ENCODE results near the gene MYOM1.
A peak's percentile ranks its signal among the peaks of the same experiment; 100 is the strongest.
"Not testable (repeated sequence)": the region's sequence is repeated elsewhere in the genome, so short reads cannot be mapped to it uniquely, and the experiment has no call there.

MYOM1 gene

GRCh38 chr18:3052411-3052758 lies 167.4 kb downstream of the MYOM1 start:
- no peak for DNase-seq

DNA sequence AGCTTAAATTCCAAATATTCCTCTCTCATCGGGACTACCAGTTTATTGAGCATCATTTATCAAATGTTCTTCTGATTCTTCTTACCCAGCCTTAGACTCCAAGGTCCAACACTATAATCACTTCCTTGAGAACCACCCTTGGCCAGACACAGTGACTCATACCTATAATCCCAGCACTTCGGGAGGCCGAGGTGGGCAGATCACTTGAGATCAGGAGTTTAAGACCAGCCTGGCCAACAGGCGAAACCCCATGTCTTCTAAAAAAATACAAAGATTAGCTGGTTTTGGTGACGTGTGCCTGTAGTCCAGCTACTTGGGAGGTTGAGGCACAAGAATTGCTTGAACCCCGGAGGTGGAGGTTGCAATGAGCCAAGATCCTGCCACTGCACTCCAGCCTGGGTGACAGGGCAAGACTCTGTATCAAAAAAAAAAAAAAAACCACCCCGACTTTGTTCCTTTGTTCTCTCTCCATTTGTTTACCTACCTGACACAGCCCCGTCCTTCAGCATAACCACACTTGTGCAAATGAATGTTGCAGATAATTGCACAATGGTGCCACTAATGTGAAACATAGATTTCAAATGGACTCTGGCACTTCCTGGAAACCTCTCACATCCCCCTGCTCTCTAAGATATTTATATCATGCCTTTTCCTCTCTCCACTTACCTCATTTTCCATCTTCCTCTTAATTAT lies 167.9 kb downstream of the MYOM1 start:
- DNase-seq, result no peak

DNA sequence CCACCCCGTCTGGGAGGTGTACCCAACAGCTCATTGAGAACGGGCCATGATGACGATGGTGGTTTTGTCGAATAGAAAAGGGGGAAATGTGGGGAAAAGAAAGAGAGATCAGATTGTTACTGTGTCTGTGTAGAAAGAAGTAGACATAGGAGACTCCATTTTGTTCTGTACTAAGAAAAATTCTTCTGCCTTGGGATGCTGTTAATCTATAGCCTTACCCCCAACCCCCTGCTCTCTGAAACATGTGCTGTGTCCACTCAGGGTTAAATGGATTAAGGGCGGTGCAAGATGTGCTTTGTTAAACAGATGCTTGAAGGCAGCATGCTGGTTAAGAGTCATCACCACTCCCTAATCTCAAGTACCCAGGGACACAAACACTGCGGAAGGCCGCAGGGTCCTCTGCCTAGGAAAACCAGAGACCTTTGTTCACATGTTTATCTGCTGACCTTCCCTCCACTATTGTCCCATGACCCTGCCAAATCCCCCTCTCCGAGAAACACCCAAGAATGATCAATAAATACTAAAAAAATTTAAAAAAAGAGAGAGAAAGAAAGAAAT lies 169.8 kb downstream of the MYOM1 start:
- DNase-seq, result not testable (repeated sequence)

DNA sequence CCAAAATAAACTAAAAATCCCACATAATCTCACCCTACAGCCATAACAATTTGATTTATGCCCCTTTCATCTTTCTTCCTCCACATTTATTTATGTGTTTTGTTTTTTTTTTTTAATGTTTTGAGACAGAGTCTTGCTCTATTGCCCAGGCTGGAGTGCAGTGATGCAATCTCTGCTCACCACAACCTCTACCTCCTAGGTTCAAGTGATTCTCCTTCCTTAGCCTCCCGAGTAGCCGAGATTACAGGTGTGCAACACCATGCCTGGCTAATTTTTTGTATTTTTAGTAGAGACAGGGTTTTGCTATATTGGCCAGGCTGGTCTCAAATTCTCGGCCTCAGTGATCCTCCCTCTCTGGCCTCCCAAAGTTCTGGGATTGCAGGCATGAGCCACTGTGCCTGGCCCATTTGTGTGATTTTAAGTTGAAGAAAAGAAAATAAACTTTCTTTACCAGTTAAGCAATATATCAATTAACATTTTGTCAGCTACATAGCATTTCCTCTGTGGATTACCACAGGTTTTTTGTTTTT lies 170.9 kb downstream of the MYOM1 start:
- DNase-seq, result no peak

- DNase-seq, result no peak
Measured at GRCh38 chr18:3048121-3048520, 171.6 kb downstream of the MYOM1 start.

GRCh38 chr18:3046216-3046808 lies 173.5 kb downstream of the MYOM1 start:
- no peak for DNase-seq

GRCh38 chr18:3044931-3045698 lies 174.7 kb downstream of the MYOM1 start:
- DNase-seq, result no peak

DNA sequence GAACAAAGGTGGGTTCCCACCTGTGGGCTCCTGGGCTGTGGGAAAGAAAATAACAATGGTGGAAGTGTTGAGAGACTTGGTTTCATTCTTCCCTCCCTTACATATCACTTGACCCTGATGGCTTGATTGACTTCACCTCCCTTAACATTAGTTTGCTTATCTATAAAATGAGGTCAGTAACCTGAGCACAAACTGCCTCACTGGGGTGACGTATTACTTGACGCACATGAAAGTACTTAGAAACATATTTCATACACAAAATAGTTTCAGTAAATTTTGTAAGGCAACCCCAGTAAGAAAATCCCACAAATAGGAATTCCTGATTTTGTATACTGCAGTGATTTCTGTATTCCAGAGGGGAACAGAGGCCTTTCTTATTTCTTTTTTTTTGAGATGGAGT lies 177.4 kb downstream of the MYOM1 start:
- no peak for DNase-seq

GRCh38 chr18:3041843-3042242 lies 177.9 kb downstream of the MYOM1 start:
- no peak for DNase-seq

DNA sequence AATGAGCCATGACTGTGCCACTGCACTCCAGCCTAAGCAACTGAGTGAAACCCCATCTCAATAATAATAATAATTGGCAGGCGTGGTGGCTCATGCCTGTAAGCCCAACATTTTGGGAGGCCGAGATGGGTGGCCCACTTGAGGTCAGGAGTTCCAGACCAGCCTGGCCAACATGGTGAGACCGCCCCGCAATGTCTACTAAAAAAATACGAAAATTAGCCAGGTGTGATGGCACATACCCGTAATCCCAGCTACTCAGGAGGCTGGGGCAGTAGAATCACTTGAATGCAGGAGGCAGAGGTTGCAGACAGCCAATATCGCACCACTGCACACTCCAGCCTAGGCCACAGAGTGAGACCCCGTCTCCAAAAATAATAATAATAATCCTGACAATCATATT lies 178.9 kb downstream of the MYOM1 start:
- no peak for DNase-seq

DNA sequence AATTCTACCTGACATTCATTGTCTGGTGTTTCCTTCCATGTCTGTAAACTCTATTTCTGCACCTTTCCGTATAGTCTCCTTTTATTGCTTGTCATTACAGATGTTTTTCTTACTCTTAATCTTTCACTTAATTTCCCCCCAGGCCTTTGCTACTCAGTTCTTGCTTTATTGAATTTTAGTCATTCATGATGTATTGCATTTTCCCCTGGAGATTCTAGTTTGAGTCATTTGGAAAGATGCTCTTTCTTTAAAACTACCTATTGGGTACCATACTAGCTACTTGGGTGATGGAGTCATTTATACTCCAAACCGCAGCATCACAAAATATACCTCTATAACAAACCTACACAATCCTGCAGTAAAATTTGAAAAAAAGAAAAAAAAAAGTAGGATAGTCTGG lies 179.6 kb downstream of the MYOM1 start:
- DNase-seq, result no peak

DNA sequence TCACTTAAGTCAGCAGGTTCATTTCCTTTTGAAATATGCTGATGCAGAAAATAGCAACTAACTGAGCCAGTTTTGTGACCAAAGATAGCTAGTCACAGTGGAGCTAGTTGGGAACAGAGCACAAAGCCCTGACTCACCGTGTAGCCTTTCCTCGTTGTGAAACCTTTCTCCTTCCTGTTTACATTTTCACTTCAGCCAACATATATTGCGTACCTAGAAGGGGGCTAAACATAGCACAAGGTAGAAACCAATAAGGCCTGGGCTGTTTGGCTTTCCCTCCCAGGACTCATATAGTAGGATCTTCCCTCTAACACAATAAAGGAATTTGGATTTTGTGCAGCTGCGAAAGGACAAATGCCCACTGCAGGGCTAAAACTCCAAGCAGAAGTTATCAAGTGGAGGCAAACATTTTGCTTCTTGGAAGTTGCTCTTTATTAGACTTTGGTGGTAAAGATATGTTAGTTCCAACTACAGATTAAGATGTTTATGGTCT lies 182.3 kb downstream of the MYOM1 start:
- DNase-seq, result no peak

GRCh38 chr18:3036108-3036507 lies 183.7 kb downstream of the MYOM1 start:
- no peak for DNase-seq

GRCh38 chr18:3035635-3036034 lies 184.1 kb downstream of the MYOM1 start:
- no peak for DNase-seq

GRCh38 chr18:3032721-3033120 lies 187.0 kb downstream of the MYOM1 start:
- DNase-seq, result no peak

DNA sequence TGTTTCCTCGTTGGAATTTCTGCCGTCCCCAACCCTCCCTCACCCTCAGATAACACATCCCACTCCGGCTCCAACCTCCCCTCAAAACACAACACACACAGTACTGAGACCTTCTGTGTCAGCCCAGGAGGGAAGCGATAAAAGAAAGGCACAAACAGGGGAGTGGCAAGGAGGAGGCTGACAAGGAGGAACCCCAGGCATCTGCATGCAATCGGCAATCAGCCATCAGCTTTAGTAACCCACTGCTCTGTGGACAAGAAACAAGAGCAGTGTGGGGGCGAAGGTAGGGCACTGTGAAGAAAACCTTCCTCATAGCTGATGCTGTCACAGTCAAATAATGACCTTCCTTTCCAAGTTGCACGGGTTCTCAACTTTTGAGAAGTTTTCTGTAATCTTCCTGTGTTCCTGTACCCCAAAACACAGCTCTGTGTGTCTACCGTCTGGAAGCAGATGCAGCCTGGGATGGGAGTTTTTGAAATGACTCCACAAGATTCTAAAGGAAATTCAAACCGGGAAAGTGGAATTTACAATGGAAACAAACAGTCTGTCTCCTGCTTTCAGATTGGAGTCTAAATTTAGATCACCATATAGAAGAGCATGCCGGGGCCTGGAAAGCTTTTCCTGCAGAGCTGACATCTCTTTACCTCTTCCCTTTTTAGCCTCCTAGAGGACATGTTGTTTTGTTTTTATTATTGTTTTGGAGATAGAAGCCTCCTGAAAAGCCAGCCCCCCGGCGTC lies 190.4 kb downstream of the MYOM1 start:
- DNase-seq, result peak; percentile 57

DNA sequence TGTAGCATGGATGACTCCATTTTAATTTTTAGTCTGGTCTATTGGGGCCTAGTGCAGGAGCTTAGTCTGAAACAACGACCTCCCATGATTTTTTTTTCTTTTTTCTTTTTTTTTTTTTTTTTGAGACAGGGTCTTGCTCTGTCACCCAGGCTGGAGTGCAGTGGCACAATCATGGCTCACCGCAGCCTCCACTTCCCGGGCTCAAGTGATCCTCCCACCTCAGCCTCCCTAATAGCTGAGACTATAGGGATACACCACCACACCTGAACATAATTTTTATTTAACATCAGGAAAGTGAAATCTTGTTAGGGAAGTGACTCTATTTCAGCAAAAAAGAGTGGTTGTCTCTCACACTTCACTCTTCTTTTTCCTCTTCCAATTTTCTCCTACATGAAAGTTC lies 191.7 kb downstream of the MYOM1 start:
- not testable (repeated sequence) for DNase-seq

GRCh38 chr18:3027370-3027891 lies 192.3 kb downstream of the MYOM1 start:
- peak; percentile 71 for DNase-seq

DNA sequence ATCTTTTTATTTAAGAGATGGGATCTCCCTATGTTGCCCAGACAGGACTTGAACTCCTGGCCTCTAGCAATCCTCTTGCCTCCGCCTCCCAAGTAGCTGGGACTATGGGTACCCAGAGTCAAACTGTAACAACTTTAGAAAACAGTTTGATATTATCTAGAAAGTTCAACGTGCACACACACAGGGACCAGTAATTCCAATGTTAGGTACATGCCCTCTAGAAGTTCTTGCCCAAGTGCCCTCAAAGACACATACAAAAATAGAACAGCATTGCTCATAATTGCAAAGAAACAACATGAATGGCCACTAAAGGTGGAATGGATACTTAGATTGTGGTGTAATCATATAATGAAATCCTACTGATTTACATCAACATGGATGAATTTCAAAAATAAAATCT lies 194.2 kb downstream of the MYOM1 start:
- no peak for DNase-seq

DNA sequence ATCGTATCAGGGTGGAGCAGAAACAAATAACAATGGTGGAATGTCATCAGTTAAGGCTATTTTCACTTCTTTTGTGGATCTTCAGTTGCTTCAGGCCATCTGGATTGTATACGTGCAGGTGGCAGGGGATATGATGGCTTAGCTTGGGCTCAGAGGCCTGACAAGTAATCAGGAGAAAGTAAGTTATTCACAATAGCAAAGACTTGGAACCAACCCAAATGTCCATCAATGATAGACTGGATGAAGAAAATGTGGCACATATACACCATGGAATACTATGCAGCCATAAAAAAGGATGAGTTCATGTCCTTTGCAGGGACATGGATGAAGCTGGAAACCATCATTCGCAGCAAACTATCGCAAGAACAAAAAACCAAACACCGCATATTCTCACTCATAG lies 196.2 kb downstream of the MYOM1 start:
- DNase-seq, result not testable (repeated sequence)
